Activated CD4-positive, alpha-beta T cell treated with anti-CD3 and anti-CD28 coated beads, Interleukin-2, amount 50 U/mL, for 48 hours (primary cell): ENCODE data around the gene FGF3.
"Not testable (repeated sequence)": the region's sequence is repeated elsewhere in the genome, so short reads cannot be mapped to it uniquely, and the experiment has no call there.

Source experiments
- DNase-seq, 2 experiments: peaks; one replicate each; pipeline ENCODE4 v3.0.0-alpha.2; 2020

The FGF3 gene

DNA sequence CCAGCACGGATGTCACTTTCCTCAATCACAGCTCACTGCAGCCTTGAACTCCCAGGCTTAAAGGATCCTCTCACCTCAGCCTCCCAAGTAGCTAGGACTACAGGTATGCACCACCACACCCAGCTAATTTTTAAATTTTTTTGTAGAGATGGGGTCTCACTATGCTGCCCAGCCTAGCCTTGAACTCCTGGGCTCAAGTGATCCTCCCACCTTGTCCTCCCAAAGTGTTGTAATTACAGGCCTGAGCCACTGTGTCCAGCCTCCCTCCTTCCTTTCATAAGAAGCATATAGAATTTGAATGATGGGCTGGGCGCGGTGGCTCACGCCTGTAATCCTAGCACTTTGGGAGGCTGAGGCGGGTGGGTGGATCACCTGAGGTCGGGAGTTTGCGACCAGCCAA, 54.3 kb downstream of the FGF3 start:
- not testable (repeated sequence) for DNase-seq

DNA sequence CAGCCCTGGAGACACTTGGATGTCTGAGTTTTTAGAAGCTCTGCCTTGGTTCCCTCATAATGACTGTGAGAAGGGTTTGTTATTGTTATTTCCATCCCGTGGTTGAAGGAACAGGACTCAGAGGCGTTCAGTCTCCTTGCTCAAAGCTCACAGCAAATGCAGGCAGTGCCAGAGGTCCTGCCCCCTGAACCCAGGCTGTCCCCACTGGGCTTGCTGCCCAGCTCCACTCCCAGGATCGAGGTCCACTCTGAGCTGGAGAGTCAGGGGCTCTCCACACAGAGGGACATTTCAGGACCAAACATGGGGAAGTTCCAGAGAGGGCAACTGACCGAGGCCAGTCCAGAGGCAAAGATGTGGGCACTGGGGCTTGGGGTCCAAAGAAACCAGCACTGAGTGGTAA, 58.9 kb downstream of the FGF3 start:
- DNase-seq: no peak
